Hematopoietic multipotent progenitor cell (in vitro differentiated cells): ENCODE data around the gene RPS15A. TPM values are rescaled to one million over a fixed set of nuclear protein-coding genes. Genes with fewer than 3 reads are reported as not detected.
"Not testable (repeated sequence)": the region's sequence is repeated elsewhere in the genome, so short reads cannot be mapped to it uniquely, and the experiment has no call there.

ENCODE experiments used
- DNase-seq, 3 donors: peaks; one replicate each; pipeline ENCODE4 v3.0.0-alpha.2; 2011 to 2015; ENCODE audit warnings: low read depth in 2 of 3, low spot score in 2 of 3
- total RNA-seq: library from RNA; depleted of rRNA; stranded (reverse); fragments of >200 nt; gene quantifications from one replicate; pipeline ENCODE4 v1.2.3, GENCODE V29; 2012

Gene RPS15A
- total RNA-seq, 1 donor = 4,875 TPM

DNA sequence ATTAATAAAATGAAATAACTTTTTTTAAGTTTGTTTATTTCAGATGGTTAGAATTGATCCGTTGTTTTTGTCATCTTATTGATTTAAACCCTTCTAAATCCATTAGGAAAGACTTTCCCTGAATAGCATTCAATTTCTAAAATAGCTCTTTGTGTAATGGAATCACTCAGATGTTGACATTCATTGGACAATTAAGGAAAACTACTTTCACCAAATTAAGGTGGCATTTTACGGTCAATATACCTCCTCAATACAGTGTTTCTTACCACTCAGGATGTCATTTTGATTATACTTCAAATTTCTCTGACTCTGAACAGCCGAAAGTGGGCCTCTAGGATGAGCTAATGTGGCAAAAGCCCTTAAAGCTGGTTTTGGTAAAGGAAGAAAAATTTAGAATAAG lies 9.4 kb upstream of the RPS15A start:
- DNase-seq = no peak

GRCh38 chr16:18797746-18798145 lies 7.6 kb upstream of the RPS15A start:
- DNase-seq = no peak

DNA sequence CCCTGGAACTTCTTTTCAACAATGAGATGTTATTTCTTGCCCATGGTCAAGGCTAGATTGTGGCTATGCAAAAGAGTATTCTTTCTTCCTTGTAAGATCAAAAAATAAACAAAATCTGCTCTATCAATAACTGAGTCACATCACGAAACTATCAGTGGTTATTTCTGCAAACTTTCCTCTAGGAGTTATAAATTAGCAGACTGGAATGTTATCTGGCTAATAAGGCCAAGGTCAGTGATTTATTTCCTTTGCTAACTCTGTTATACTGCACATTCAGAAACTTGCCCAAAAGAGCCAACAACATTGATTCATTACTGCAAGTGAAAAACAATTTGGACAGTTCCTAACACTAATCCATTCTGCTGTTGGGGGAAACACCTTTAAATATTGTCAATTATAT lies 6.2 kb upstream of the RPS15A start:
- no peak for DNase-seq

- no peak for DNase-seq
These were observed 2.8 kb upstream of the RPS15A start for GRCh38 chr16:18792836-18793433.

DNA sequence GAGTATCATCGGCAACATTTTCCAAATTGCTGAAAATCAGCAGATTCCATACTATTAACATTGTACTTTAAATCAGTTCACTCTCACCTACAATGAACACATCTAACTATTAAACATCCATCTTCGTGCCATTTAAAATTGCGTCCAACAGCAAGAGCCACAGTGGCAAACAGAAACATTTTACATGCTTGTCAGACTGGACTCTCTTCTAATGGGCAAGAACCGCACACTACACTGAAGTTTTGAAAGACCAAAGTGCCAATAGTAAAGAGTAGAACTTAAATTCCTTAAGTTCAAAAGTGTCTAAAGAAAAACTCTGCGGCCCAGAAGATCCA lies 652 bp downstream of the RPS15A start:
- no peak for DNase-seq

DNA sequence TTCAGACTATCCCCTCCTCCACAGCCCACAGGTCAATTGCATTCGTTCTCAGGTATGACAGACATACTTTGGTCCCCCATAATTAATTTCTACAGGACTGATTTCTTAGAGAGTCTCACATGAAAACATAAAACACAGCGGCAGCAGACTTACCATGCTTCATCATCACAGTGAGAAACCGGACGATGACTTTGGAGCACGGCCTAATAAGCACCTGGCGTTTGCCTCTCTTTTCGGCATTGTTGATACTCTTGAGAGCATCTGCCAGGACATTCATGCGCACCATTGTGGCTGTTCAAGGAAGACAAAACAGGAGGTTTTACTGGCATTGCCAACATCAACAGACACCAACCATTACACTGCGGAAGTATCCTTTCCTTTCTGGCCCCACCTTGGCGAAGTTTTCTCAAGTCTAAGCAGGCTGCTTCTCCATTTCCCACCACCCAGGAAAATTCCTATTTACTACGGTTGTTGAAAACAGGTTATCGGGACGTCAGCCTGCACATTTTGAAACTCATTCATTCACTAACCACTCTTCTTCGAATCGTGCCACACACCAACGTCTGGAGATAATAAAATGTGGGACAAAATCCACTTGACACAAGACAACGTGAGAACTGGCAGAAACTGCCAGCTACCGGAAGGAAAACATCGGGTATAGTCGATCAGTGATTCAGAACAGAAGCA lies 1.2 kb downstream of the RPS15A start:
- no peak for DNase-seq

- DNase-seq = no peak
These were observed 5.1 kb downstream of the RPS15A start for GRCh38 chr16:18784917-18785623.

DNA sequence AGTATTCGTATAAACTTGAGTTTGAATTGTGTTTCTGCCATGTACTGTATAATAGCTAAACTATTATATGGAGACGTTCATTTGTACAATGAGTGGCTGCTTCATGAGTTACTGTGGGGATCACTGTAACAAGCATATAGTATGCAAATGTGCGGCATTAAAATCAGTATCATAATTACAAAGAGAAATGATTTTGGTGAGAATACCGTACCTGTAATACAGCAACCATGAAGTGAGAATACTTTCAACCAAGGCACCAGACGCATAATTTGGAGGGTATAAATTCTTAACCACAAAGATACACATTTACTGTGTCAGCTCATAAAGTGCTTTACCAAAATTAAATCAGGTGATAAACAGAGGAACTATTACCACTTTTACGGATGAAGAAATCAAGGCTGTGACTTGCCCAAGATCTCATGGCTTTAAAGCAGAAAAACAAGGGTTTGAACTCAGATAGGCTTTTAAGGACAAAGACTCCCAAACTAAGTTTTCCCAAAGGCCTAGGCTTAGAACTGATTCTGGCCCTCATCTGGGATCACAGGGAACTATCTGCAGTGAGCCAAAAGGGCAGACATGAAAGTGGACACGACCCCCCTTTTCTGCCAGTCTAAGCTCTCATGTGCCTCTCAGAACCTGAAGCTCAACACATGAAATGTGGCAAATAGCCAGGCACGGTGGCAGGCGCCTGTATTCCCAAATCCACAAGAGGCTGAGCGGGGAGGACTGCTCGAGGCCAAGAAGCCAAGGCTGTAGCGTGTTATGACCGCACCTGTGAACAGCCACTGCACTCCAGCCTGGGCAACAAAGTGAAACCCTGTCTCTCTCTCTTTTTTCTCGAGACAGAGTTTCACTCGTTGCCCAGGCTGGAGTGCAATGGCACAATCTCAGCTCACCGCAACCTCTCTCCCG lies 6.4 kb downstream of the RPS15A start:
- DNase-seq = no peak

DNA sequence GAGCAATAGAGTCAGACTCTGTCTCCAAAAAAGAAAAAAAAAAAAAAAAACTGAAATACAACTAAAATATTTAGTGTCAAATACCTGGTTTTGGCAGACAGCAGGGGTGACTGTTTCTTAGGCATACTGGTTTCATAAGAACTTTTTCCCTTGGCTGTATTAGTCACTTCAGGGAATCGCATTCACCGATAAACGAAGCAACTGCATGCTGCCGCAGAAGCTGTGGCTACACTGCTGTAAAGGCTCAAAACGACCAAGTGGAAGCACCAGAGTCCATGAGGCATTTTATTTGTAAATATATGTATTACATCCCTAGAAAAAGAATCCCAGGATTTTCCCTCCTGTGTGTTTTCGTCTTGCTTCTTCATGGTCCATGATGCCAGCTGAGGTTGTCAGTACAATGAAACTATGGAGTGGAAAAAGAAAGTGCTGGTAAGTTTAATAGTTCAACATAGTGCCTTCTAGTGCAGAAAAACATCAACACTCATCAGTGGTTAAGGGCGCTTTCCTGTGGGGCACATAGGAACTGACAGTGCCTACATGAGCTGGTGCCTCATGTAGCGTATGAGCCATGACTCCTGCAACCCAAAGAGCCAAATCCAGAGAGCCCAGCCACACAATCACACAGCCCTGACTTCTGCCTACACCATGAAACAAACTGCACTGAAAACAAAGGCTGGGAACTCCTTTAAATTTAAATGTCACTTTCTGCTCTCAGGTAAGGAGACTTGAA lies 7.3 kb downstream of the RPS15A start:
- DNase-seq = peak in 1 of 3 donors; percentile 50

DNA sequence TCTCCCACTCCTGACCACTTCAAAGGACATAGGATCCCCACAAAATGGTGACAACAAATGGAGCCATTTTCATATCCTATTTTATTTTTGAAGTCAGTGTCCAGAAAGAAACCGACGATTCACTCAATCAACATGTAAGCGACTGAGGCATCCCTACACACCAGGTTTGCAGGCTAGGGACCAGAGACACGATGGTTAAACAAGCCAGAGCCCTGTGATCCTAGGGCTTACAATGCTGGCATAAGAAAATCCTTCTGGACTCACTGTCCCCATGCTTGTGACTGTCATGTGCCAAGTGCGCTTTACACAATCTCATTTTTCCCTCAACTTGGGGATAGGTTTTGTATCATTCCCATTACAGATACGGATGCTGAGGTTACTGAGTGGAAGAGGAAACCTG lies 8.9 kb downstream of the RPS15A start:
- not testable (repeated sequence) for DNase-seq

- not testable (repeated sequence) for DNase-seq
These were observed 9.6 kb downstream of the RPS15A start for GRCh38 chr16:18780460-18781026.

- not testable (repeated sequence) for DNase-seq
These were observed 12.5 kb downstream of the RPS15A start for GRCh38 chr16:18777664-18778063.

DNA sequence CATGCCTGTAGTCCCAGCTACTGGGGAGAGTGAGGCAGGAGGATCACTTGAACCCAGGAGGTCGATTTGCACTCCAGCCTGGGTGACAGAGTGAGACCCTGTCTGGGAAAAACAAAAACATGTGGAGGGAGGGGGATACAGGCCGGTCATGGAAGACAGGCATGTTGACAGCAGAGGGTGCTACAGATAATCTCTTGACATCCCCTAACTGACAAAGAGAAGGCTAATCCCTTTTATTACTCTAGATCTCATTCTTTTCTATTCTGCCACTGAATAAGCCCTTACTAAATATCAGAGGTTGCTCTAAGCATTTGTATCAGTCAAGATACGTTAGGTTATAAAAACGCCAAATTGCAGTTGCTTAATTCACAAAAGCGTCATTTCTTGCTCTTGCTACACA lies 13.8 kb downstream of the RPS15A start:
- not testable (repeated sequence) for DNase-seq

DNA sequence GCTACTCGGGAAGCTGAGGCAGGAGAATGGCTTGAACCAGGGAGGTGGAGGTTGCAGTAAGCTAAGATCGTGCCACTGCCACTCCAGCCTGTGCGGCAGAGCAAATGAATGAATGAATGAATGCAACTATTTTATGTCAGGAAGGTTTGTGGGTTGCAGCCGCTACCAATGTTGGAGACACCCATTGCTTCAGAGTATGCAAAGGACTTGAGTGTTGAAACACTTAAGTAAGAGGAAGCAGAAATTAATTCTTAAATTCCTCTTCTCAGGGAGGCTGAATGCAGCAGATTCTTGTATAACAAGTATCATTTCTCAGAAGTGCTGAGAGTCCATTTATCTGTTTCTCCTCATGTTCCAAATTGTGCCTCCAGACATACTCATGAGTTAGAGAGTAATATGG lies 15.5 kb downstream of the RPS15A start:
- peak in 1 of 3 donors; percentile 29 for DNase-seq

- DNase-seq = peak in 2 of 3 donors; percentile 46 to 80
These were observed 18.0 kb downstream of the RPS15A start for GRCh38 chr16:18772171-18772570.

DNA sequence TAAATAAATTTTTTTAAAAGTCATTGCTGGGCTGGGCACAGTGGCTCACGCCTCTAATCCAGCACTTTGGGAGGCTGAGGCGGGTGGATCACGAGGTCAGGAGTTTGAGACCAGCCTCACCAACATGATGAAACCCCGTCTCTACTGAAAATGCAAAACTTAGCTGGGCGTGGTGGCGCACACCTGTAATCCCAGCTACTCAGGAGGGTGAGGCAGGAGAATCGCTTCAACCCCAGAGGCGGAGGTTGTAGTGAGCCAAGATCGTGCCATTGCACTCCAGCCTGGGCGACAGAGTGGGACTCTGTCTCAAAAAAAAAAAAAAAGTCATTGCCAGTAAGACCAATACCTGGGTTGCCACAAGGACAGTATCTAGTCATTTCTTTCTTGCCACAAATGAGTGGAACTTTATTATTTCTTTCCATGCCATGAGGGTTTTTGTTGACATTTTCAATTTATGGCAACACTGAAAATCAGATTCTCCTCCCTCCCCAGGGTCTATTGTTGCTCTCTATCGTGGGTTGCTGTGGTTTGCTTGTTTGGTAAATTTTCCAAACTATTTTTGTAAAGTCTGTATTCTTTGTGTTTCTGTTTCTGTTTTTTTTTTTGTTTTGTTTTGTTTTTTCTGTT lies 19.7 kb downstream of the RPS15A start:
- not testable (repeated sequence) for DNase-seq

DNA sequence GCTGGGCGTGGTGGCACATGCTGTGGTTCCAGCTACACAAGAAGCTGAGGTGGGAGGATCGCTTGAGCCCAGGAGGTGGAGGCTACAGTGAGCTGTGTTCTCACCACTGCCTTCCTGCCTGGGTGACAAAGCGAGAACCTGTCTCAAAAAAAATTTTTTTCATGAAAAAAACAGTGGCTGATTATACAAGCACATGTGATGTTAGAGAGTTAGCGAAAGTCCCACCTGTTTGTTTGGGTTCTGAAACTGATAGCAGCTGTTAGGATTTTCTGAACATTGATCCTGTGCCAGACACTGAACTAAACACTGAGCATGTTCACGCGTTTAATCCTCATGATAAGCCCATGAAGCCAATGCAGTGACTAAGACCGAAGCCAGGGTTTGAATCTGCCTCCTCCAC lies 22.9 kb downstream of the RPS15A start:
- DNase-seq = peak in 2 of 3 donors; percentile 15 to 47

- DNase-seq = not testable (repeated sequence)
These were observed 27.4 kb downstream of the RPS15A start for GRCh38 chr16:18762713-18763112.
